ENCODE measurements around the gene BOLA1. TPM values are rescaled to one million over a fixed set of nuclear protein-coding genes. Genes with fewer than 3 reads are reported as not detected.
A peak's percentile ranks its signal among the peaks of the same experiment; 100 is the strongest.
"Not testable (repeated sequence)": the region's sequence is repeated elsewhere in the genome, so short reads cannot be mapped to it uniquely, and the experiment has no call there.

The BOLA1 gene
- total RNA-seq, 3 donors from 2014 or later = 15.7 to 18.9 (median 17.9) TPM

- H3K4me1 Mint-ChIP-seq (ENCODE audit: low read depth) = peaks cover 26% of the 10 kb centered on the region
- ATAC-seq (no peak), DNase-seq (no peak)
- no peaks in the 10 kb centered on the region for H3K36me3 Mint-ChIP-seq (ENCODE audit: insufficient read depth)
- no peaks in the 10 kb centered on the region for H3K9me3 Mint-ChIP-seq
- H3K27me3 Mint-ChIP-seq (ENCODE audit: low read depth) = no peaks in the 10 kb centered on the region
- no peak overlapping the region for H3K4me3 Mint-ChIP-seq
Measured at GRCh38 chr1:149883598-149884247, 15.6 kb upstream of the BOLA1 start.

DNA sequence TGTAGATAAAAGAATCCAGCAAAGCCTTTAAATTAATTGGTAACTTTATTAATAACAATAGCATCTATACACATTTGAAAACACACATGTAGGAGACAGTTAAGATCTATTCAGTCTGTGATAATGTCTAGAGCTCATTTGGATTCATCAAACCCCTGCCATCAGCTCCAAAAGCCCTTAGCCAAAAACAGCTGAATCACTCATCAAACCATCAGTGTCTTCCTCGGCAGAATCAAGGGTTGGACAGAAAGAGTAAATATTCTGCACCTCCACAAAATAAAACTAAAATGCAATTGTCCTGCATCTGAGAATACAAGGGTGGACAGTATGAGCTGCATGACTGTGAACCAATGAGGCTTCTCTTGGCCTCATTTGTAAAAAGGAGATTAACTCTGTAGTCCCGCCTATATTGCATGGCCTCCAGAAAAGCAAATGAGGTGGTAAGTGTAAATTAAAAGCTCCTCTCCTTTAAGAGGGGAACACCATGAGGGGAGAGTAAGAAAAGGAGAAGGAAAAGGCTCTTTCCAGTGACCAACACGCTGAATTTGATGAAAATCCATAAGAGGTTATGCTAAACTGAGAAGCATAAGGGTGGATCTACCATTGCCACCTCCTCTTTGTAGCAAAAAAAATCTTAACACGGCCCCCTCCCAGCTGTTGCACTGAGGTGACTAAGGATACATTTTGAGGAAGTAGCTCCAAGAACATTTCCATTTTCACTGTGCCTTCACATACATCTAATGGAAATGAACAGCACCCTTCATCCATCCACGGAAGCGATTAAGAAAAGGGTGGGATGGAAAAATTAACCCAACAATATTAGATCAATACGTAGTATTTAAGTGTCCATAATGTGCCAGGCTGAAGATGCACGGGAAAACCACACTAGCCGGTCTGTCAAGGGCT, 14.7 kb upstream of the BOLA1 start:
- no peaks in the 10 kb centered on the region for H3K36me3 Mint-ChIP-seq (ENCODE audit: insufficient read depth)
- ATAC-seq (no peak), DNase-seq (no peak)
- no peaks in the 10 kb centered on the region for H3K27me3 Mint-ChIP-seq (ENCODE audit: low read depth)
- no peak overlapping the region for H3K4me3 Mint-ChIP-seq
- peaks cover 19% of the 10 kb centered on the region for H3K4me1 Mint-ChIP-seq (ENCODE audit: low read depth)
- no peaks in the 10 kb centered on the region for H3K9me3 Mint-ChIP-seq

GRCh38 chr1:149885339-149886120, 13.8 kb upstream of the BOLA1 start:
- Mint-ChIP-seq H3K4me3 (no peak overlapping the region), H3K36me3 (ENCODE audit: insufficient read depth) (no peaks in the 10 kb centered on the region), H3K27me3 (ENCODE audit: low read depth) (no peaks in the 10 kb centered on the region), H3K9me3 (no peaks in the 10 kb centered on the region), H3K4me1 (ENCODE audit: low read depth) (peaks cover 13% of the 10 kb centered on the region)
- DNase-seq (peak; percentile 47), ATAC-seq (peak; percentile 4 to 6)

GRCh38 chr1:149886121-149886395, 13.3 kb upstream of the BOLA1 start:
- DNase-seq; H3K36me3 Mint-ChIP-seq (ENCODE audit: insufficient read depth); ATAC-seq; H3K9me3 Mint-ChIP-seq; H3K27me3 Mint-ChIP-seq (ENCODE audit: low read depth); H3K4me3 Mint-ChIP-seq: not testable (repeated sequence)
- peaks cover 13% of the 10 kb centered on the region for H3K4me1 Mint-ChIP-seq (ENCODE audit: low read depth)

GRCh38 chr1:149886396-149887195, 12.8 kb upstream of the BOLA1 start:
- ATAC-seq (peak; percentile 73 to 74), DNase-seq (peak; percentile 74)
- Mint-ChIP-seq H3K36me3 (ENCODE audit: insufficient read depth) (no peaks in the 10 kb centered on the region), H3K27me3 (ENCODE audit: low read depth) (no peaks in the 10 kb centered on the region), H3K4me1 (ENCODE audit: low read depth) (peaks cover 10% of the 10 kb centered on the region), H3K9me3 (no peaks in the 10 kb centered on the region), H3K4me3 (no peak overlapping the region)

DNA sequence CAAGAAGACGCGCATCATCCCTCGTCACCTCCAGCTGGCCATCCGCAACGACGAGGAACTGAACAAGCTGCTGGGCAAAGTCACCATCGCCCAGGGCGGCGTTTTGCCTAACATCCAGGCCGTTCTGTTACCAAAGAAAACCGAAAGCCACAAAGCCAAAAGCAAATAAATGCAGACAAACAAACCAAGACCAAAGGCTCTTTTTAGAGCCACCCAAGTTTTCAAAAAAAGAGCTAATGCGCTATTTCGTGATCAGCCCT, 12.2 kb upstream of the BOLA1 start:
- not testable (repeated sequence) for H3K27me3 Mint-ChIP-seq (ENCODE audit: low read depth); H3K4me3 Mint-ChIP-seq; ATAC-seq; DNase-seq; H3K36me3 Mint-ChIP-seq (ENCODE audit: insufficient read depth); H3K4me1 Mint-ChIP-seq (ENCODE audit: low read depth); H3K9me3 Mint-ChIP-seq

DNA sequence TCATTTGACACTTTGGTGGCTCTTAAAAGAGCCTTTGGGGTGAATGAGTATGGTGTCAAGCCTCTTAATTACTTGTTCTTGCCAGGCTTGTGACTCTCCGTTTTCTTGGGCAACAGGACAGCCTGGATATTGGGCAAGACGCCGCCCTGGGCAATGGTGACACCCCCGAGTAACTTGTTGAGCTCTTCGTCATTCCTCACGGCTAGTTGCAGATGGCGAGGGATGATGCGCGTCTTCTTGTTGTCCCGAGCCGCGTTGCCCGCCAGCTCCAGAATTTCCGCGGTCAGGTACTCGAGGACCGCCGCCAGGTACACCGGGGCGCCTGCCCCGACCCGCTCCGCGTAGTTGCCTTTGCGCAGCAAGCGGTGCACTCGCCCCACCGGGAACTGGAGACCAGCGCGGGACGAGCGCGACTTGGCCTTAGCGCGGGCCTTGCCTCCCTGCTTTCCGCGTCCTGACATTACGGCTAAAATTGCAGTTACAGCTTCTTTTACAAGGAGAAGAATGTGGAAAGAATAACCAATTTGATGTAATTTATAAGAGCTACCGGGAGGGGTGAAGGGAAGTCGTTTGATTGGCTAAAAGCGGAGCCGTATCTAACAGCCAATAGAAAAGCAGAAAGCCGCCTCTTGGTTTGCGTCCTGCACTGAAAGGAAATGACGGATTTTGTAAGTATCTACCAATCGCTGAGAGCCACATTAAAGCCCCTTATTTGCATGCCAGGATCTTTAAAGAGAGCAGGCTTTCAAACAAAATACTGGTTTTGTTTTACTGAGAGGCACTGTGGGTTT, 11.7 kb upstream of the BOLA1 start:
- Mint-ChIP-seq H3K27me3 (ENCODE audit: low read depth) (no peaks in the 10 kb centered on the region), H3K4me3 (no peak overlapping the region), H3K9me3 (no peaks in the 10 kb centered on the region), H3K4me1 (ENCODE audit: low read depth) (peaks cover 3% of the 10 kb centered on the region), H3K36me3 (ENCODE audit: insufficient read depth) (no peaks in the 10 kb centered on the region)
- DNase-seq = peak; percentile 55
- peak; percentile 61 to 66 for ATAC-seq

DNA sequence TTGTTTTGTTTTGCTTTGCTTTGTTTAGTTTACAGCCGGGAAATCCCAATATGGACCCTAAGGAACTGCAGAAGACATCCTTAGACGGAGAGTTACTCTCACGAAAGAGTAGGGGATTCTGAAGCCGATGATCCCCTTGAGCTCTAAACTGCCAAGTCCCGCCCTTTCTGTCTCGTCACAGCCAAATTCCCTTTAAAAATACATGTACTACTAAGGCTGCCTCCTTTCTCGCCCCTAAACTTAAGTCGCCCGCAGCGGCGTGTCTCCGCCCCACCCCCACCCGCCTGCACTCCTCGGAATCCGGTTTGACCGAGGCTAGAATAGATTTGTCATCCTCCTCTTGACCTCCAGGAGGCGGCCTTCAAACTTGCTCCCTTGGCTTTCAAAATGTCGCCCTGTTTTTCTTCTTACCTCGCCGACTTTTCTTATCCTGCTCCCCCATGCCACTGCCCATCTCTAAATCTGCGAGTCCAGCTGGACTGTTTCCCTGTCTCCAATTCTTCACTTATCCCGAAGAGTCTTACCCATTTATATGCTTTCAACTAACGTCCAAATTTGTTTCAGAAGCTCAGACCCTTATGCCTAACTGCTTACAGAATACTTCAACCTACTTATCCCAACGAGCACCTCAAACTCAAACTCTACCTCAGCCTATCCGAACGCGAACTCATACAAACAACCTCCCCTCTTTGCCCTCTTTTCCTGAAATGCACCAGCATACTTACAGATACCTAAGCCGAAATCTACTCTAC, 10.9 kb upstream of the BOLA1 start:
- Mint-ChIP-seq H3K36me3 (ENCODE audit: insufficient read depth) (no peaks in the 10 kb centered on the region), H3K4me1 (ENCODE audit: low read depth) (peaks cover 3% of the 10 kb centered on the region), H3K27me3 (ENCODE audit: low read depth) (no peaks in the 10 kb centered on the region), H3K4me3 (no peak overlapping the region), H3K9me3 (no peaks in the 10 kb centered on the region)
- peak; percentile 53 for DNase-seq
- ATAC-seq = peak; percentile 8 to 19

DNA sequence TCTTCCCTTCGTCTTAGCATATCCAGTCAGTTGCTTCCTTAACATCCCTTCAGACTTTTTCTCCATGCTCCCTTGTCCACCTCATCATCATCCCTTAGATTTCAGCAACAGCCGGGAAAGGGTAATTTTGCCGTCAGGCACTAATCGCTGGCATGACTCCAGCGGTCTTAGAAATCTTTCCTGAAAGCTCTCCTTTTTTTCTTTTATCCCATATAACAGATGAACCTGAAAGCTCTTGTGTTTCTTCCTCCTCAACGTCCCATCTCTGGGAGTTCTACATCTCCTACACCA, 10.4 kb upstream of the BOLA1 start:
- ATAC-seq = no peak
- Mint-ChIP-seq H3K4me3 (no peak overlapping the region), H3K9me3 (no peaks in the 10 kb centered on the region), H3K27me3 (ENCODE audit: low read depth) (no peaks in the 10 kb centered on the region), H3K4me1 (ENCODE audit: low read depth) (peaks cover 3% of the 10 kb centered on the region), H3K36me3 (ENCODE audit: insufficient read depth) (no peaks in the 10 kb centered on the region)
- no peak for DNase-seq

- Mint-ChIP-seq H3K36me3 (ENCODE audit: insufficient read depth) (no peaks in the 10 kb centered on the region), H3K4me1 (ENCODE audit: low read depth) (peaks cover 19% of the 10 kb centered on the region), H3K4me3 (no peak overlapping the region), H3K9me3 (no peaks in the 10 kb centered on the region), H3K27me3 (ENCODE audit: low read depth) (no peaks in the 10 kb centered on the region)
- DNase-seq (no peak), ATAC-seq (no peak)
Measured at GRCh38 chr1:149896575-149896974, 2.8 kb upstream of the BOLA1 start.

DNA sequence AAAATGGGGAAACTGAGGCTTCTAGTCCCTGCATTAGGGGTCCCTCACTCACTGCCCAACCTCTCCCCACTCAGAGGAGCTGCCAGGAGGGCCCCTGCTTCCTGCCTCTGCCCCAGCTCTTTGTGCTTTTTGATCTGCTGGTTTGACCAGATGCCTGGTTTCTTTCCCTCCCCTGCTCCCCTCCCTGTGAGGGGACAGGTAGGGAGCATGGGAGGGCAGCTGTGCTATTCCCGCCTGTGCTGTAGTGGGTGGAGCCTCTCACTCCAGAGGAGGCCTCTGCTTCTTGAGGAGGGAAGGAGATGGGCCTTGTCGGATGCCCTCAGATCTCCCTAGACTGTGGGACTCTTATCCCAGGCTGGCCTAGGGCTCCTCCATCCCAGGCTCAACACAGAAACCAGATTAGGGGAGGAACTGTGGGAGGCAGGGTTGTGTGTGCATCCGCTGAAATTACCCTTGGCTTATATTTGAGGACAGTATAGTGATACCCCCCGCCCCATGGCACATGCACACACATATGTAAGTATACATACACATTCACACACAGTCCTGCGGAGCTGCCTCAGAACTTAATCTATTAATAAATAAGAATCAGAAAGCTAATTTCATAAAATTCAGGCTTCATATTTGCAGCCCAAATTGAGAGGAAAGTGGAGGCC, 4.6 kb downstream of the BOLA1 start:
- H3K4me1 Mint-ChIP-seq (ENCODE audit: low read depth) = peaks cover 19% of the 10 kb centered on the region
- no peaks in the 10 kb centered on the region for H3K9me3 Mint-ChIP-seq
- no peak for DNase-seq
- ATAC-seq = no peak
- no peak overlapping the region for H3K4me3 Mint-ChIP-seq
- no peaks in the 10 kb centered on the region for H3K27me3 Mint-ChIP-seq (ENCODE audit: low read depth)
- peaks cover 7% of the 10 kb centered on the region for H3K36me3 Mint-ChIP-seq (ENCODE audit: insufficient read depth)

- ATAC-seq (no peak), DNase-seq (no peak)
- Mint-ChIP-seq H3K4me1 (ENCODE audit: low read depth) (no peaks in the 10 kb centered on the region), H3K4me3 (no peak overlapping the region), H3K27me3 (ENCODE audit: low read depth) (no peaks in the 10 kb centered on the region), H3K36me3 (ENCODE audit: insufficient read depth) (peaks cover 7% of the 10 kb centered on the region), H3K9me3 (no peaks in the 10 kb centered on the region)
Measured at GRCh38 chr1:149906570-149907075, 7.3 kb downstream of the BOLA1 start.

DNA sequence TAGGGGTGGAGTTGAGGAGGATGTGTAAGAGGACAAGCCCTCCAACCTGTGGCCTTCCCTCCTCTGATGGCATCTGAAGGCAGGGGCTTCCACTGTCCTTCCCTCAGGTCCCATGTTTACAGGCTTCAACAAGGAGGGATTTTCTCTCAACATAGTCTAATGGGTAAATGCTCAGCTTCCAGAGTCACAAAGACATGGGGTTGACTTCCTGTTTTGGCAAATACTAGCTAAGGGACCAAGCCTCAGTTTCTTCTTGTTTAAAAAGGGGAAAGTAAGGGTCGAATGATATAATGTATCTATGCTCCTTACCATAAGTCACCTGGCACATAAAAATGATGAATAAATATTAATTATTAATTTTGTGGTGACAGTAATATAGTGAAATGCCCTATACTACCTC, 15.2 kb downstream of the BOLA1 start:
- no peaks in the 10 kb centered on the region for H3K9me3 Mint-ChIP-seq
- ATAC-seq (no peak), DNase-seq (no peak)
- H3K4me3 Mint-ChIP-seq = no peak overlapping the region
- no peaks in the 10 kb centered on the region for H3K36me3 Mint-ChIP-seq (ENCODE audit: insufficient read depth)
- H3K27me3 Mint-ChIP-seq (ENCODE audit: low read depth) = peaks cover 3% of the 10 kb centered on the region
- H3K4me1 Mint-ChIP-seq (ENCODE audit: low read depth) = peaks cover 29% of the 10 kb centered on the region

All from activated T-cell treated with anti-CD3 and anti-CD28 coated beads, Interleukin-2, amount 50 U/mL, for 4 hours (primary cell).